Measurements from ENCODE around the gene SDHC. TPM values are rescaled to one million over a fixed set of nuclear protein-coding genes. Genes with fewer than 3 reads are reported as not detected.

Gene SDHC
- total RNA-seq, 1 donor from 2014 or later, result 42.8 TPM

GRCh38 chr1:161357073-161357472, 42.9 kb downstream of the SDHC start:
- Histone ChIP-seq H3K4me3 (ENCODE audit: low read depth, low read length) (no peak overlapping the region), H3K36me3 (ENCODE audit: control insufficient read depth, insufficient read depth, low read length) (no peaks in the 10 kb centered on the region), H3K27me3 (ENCODE audit: control insufficient read depth, insufficient read depth, low read length) (no peaks in the 10 kb centered on the region)
- TF ChIP-seq CTCF (IDR thresholded peaks at IDR 0.05; ENCODE audit: insufficient read depth, low read length, poor library complexity, severe bottlenecking), result no peak
- DNase-seq (ENCODE audit: low read depth), result no peak

- Histone ChIP-seq H3K36me3 (ENCODE audit: control insufficient read depth, insufficient read depth, low read length) (no peaks in the 10 kb centered on the region), H3K27me3 (ENCODE audit: control insufficient read depth, insufficient read depth, low read length) (no peaks in the 10 kb centered on the region), H3K4me3 (ENCODE audit: low read depth, low read length) (no peak overlapping the region)
- DNase-seq (ENCODE audit: low read depth), result no peak
- TF ChIP-seq CTCF (IDR thresholded peaks at IDR 0.05; ENCODE audit: insufficient read depth, low read length, poor library complexity, severe bottlenecking), result no peak
Observed at GRCh38 chr1:161359291-161359690, 45.1 kb downstream of the SDHC start.

- DNase-seq (ENCODE audit: low read depth), result no peak
- no peak overlapping the region for H3K4me3 ChIP-seq (ENCODE audit: low read depth, low read length)
- H3K27me3 ChIP-seq (ENCODE audit: control insufficient read depth, insufficient read depth, low read length), result no peaks in the 10 kb centered on the region
- no peak for TF ChIP-seq CTCF (IDR thresholded peaks at IDR 0.05; ENCODE audit: insufficient read depth, low read length, poor library complexity, severe bottlenecking)
- no peaks in the 10 kb centered on the region for H3K36me3 ChIP-seq (ENCODE audit: control insufficient read depth, insufficient read depth, low read length)
Observed at GRCh38 chr1:161364332-161364731, 50.2 kb downstream of the SDHC start.

- no peaks in the 10 kb centered on the region for H3K36me3 ChIP-seq (ENCODE audit: control insufficient read depth, insufficient read depth, low read length)
- H3K27me3 ChIP-seq (ENCODE audit: control insufficient read depth, insufficient read depth, low read length), result no peaks in the 10 kb centered on the region
- no peak for TF ChIP-seq CTCF (IDR thresholded peaks at IDR 0.05; ENCODE audit: insufficient read depth, low read length, poor library complexity, severe bottlenecking)
- no peak overlapping the region for H3K4me3 ChIP-seq (ENCODE audit: low read depth, low read length)
- no peak for DNase-seq (ENCODE audit: low read depth)
Observed at GRCh38 chr1:161365207-161365606, 51.0 kb downstream of the SDHC start.

- Histone ChIP-seq H3K36me3 (ENCODE audit: control insufficient read depth, insufficient read depth, low read length) (no peaks in the 10 kb centered on the region), H3K4me3 (ENCODE audit: low read depth, low read length) (no peak within 1 kb of the TSS), H3K27me3 (ENCODE audit: control insufficient read depth, insufficient read depth, low read length) (no peaks in the 10 kb centered on the region)
- peak; percentile 57 for DNase-seq (ENCODE audit: low read depth)
- TF ChIP-seq CTCF (IDR thresholded peaks at IDR 0.05; ENCODE audit: insufficient read depth, low read length, poor library complexity, severe bottlenecking), result no peak
Observed at GRCh38 chr1:161367684-161368400, 53.7 kb downstream of the SDHC start, which contains the start of gene CFAP126. TSS of gene CFAP126 (minus strand) at chr1:161367876. CDS start at chr1:161367868, 8 bp downstream.

- Histone ChIP-seq H3K27me3 (ENCODE audit: control insufficient read depth, insufficient read depth, low read length) (no peaks in the 10 kb centered on the region), H3K36me3 (ENCODE audit: control insufficient read depth, insufficient read depth, low read length) (no peaks in the 10 kb centered on the region), H3K4me3 (ENCODE audit: low read depth, low read length) (no peak overlapping the region)
- no peak for TF ChIP-seq CTCF (IDR thresholded peaks at IDR 0.05; ENCODE audit: insufficient read depth, low read length, poor library complexity, severe bottlenecking)
- no peak for DNase-seq (ENCODE audit: low read depth)
Observed at GRCh38 chr1:161373442-161373841, 59.3 kb downstream of the SDHC start.

Measured in kidney epithelial cell (primary cell).